OCI-LY7 (cell line): ENCODE results near the gene NOXA1. TPM values are rescaled to one million over a fixed set of nuclear protein-coding genes. Genes with fewer than 3 reads are reported as not detected.

Source experiments
- BruUV-seq: library from RNA; stranded (reverse); fragments of 400-500 nt; replicated peaks from 2 replicates; lab custom pipeline; 2021; lab: Mats Ljungman, UMichigan
- CTCF ChIA-PET: fragments of 300-600 bp; sonication (Branson Sonifier 250); formaldehyde crosslinking; loops from one replicate; lab custom pipeline; 2022; ENCODE audit warnings: antibody characterized with exemption; ENCODE audit not compliant: unreplicated experiment; lab: Charles Lee
- POLR2A ChIA-PET: fragments of 300-600 bp; sonication (Branson Sonifier 250); formaldehyde crosslinking; loops from one replicate; lab custom pipeline; 2022; ENCODE audit warnings: antibody characterized with exemption; lab: Charles Lee
- DNase-seq: peaks from one replicate; pipeline ENCODE4 v3.0.0-alpha.2; 2015; ENCODE audit warnings: low spot score
- H2AFZ ChIP-seq: fragments of 200-600 bp; sonication (generic), shearing (Covaris generic); 2 replicates; pipeline ENCODE4 v1.6.1; 2014; ENCODE audit warnings: mild to moderate bottlenecking, antibody characterized with exemption, low read length, moderate library complexity
- H3K27ac ChIP-seq: fragments of 200-600 bp; sonication (generic); 2 replicates; pipeline ENCODE4 v1.5.1; 2014; ENCODE audit warnings: mixed run types, low read depth, mild to moderate bottlenecking, moderate library complexity, low read length, inconsistent platforms; ENCODE audit not compliant: poor library complexity, severe bottlenecking
- H3K36me3 ChIP-seq: fragments of 200-600 bp; sonication (generic); 2 replicates; pipeline ENCODE4 v1.6.1; 2014; ENCODE audit warnings: mild to moderate bottlenecking, antibody characterized with exemption, low read length, moderate library complexity, mixed read lengths; ENCODE audit not compliant: insufficient read depth
- H3K4me1 ChIP-seq: fragments of 200-600 bp; sonication (generic); 2 replicates; pipeline ENCODE4 v1.5.1; 2014; ENCODE audit warnings: mild to moderate bottlenecking, low read length; ENCODE audit not compliant: insufficient read depth, poor library complexity, severe bottlenecking
- H3K4me2 ChIP-seq: fragments of 200-600 bp; sonication (generic); 2 replicates; pipeline ENCODE4 v1.6.1; 2014; ENCODE audit warnings: mild to moderate bottlenecking, low read length
- H3K4me3 ChIP-seq: fragments of 200-600 bp; sonication (generic); 2 replicates; pipeline ENCODE4 v1.5.1; 2014; ENCODE audit warnings: mild to moderate bottlenecking, low read depth, low read length; ENCODE audit not compliant: poor library complexity, severe bottlenecking
- H3K79me2 ChIP-seq: fragments of 200-600 bp; sonication (generic); 2 replicates; pipeline ENCODE4 v1.6.1; 2016; ENCODE audit warnings: low read depth, mild to moderate bottlenecking, low read length, moderate library complexity, mixed read lengths; ENCODE audit not compliant: insufficient read depth
- H3K9me2 ChIP-seq: fragments of 200-600 bp; sonication (generic); 2 replicates; pipeline ENCODE4 v1.6.1; 2016; ENCODE audit warnings: mild to moderate bottlenecking, low read length, mixed read lengths; ENCODE audit not compliant: insufficient read depth
- H3K9me3 ChIP-seq: fragments of 200-600 bp; sonication (generic); 2 replicates; pipeline ENCODE4 v1.6.1; 2014; ENCODE audit warnings: mild to moderate bottlenecking, mixed run types, low read length, mixed read lengths
- H4K20me1 ChIP-seq: fragments of 200-600 bp; sonication (generic); 2 replicates; pipeline ENCODE4 v1.6.1; 2014; ENCODE audit warnings: mild to moderate bottlenecking, antibody characterized with exemption, low read length, moderate library complexity, mixed read lengths; ENCODE audit not compliant: insufficient read depth
- EZH2phosphoT487 ChIP-seq: fragments of 200-600 bp; sonication (generic); IDR thresholded peaks from 2 replicates; pipeline ENCODE4 v1.6.1; 2018; ENCODE audit warnings: low read depth, borderline replicate concordance, mild to moderate bottlenecking, mixed run types, antibody characterized with exemption, low read length, moderate library complexity, mixed read lengths
- intact Hi-C: fragments of 100-400 bp; cut with micrococcal nuclease; formaldehyde crosslinking; loops from one replicate; pipeline ENCODE4 v1.10.0; 2022; ENCODE audit not compliant: unreplicated experiment
- total RNA-seq, 2 experiments: library from RNA; depleted of rRNA in 1 of 2; stranded (reverse); fragments of >200 nt in 1 of 2; shearing (Covaris generic) in 1 of 2; gene quantifications; 2 replicates each; pipeline ENCODE4 v1.2.3, GENCODE V29; 2014 to 2022
- TF ChIP-seq, protein P1 (sequence below): fragments of 200-600 bp; sonication (generic); conservative IDR thresholded peaks from 2 replicates; pipeline ENCODE4 v1.5.1; 2014; ENCODE audit warnings: mild to moderate bottlenecking, antibody characterized with exemption, low read length, moderate library complexity, mixed read lengths

Gene NOXA1
- total RNA-seq, 2 experiments from 2014 or later: not detected

DNA sequence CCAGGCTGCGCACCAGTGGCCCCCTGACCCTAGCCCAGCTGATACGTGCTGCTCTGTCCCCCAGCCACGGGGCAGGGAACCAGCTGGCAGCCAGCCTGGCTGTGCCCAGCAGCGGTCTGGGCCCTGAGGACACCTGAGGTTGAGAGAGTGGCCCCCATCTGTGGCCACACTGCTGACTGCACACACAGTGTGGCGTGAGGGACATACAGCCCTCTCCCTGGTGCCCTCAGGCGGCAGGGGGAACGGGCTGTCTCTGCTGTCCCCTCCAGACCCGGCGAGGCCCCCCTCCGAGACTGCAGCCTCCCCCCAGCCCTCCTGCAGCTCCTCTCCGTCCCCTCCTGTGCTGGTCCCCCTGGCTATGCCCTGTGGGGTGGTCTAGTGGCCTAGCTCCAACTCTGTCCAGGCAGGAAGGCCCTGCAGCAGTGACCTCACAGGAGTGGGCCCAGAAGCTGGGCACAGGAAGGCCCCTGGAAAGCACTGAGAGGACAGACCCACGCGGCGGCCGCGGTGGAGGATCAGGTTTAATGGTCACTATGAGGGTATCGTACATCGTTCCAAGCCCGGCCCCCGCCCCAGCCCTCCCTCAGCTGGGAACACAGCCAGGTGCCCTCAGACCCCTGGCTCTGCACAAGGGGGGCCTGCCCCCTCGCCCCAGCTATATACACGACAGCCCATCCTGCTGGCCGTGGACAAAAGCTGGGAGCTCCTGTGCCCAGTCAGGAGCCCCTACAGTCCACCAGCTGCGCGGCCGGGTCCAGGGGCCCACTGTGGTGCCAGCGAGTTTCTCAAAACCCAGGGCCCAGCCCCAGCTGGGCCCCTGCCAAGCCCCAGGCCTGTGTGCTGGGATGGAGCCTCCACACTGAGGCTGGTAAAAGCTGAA, 24.8 kb downstream of the NOXA1 start:
- H3K4me3 ChIP-seq: no peak overlapping the region
- H3K4me2 ChIP-seq: no peak overlapping the region
- TF ChIP-seq, protein P1, sequence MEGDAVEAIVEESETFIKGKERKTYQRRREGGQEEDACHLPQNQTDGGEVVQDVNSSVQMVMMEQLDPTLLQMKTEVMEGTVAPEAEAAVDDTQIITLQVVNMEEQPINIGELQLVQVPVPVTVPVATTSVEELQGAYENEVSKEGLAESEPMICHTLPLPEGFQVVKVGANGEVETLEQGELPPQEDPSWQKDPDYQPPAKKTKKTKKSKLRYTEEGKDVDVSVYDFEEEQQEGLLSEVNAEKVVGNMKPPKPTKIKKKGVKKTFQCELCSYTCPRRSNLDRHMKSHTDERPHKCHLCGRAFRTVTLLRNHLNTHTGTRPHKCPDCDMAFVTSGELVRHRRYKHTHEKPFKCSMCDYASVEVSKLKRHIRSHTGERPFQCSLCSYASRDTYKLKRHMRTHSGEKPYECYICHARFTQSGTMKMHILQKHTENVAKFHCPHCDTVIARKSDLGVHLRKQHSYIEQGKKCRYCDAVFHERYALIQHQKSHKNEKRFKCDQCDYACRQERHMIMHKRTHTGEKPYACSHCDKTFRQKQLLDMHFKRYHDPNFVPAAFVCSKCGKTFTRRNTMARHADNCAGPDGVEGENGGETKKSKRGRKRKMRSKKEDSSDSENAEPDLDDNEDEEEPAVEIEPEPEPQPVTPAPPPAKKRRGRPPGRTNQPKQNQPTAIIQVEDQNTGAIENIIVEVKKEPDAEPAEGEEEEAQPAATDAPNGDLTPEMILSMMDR: no peak
- TF ChIP-seq EZH2phosphoT487: no peak
- H3K9me3 ChIP-seq: no peaks in the 10 kb centered on the region
- H3K36me3 ChIP-seq: peaks cover 16% of the 10 kb centered on the region; the same call in 1 of the 2 replicates
- no peak overlapping the region for H2AFZ ChIP-seq
- BruUV-seq: no TSS peak
- POLR2A ChIA-PET: no interaction called here
- no peaks in the 10 kb centered on the region for H3K79me2 ChIP-seq
- no peak overlapping the region for H3K27ac ChIP-seq
- peaks cover 12% of the 10 kb centered on the region for H3K4me1 ChIP-seq
- CTCF ChIA-PET: interaction anchor here (0.6 kb wide), 1 partner anchor 35 kb away, joined by 3 read pairs; no protein-coding TSS in a partner anchor
- intact Hi-C loops: loop anchor here (5.0 kb wide), 2 partner anchors 146 to 161 kb away; partner anchors contain the start of gene NRARP
- no peaks in the 10 kb centered on the region for H3K9me2 ChIP-seq
- no peak for DNase-seq
- no peaks in the 10 kb centered on the region for H4K20me1 ChIP-seq

DNA sequence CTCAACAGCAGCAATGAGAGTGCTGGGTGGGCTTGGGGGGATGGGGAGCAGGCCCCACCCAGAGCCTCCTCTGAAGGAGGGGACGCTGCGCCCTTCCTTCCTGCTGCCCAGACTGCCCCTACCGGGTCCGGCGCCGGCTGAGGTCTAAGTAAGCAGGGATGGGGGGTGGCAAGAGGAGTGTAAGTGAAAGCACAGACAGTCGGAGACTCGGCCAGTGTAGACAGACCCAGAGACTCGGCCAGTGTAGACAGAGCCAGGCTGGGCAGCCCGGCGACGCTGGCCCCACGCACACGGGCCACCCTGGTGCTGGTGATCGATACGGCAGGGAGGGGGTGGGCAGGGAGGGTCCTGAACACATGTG, 25.4 kb downstream of the NOXA1 start:
- DNase-seq: no peak
- no peak overlapping the region for H3K27ac ChIP-seq
- BruUV-seq: TSS peak; percentile 83
- no peaks in the 10 kb centered on the region for H3K9me3 ChIP-seq
- H3K4me1 ChIP-seq: peaks cover 15% of the 10 kb centered on the region
- intact Hi-C loops: loop anchor here (5.0 kb wide), 2 partner anchors 146 to 161 kb away; partner anchors contain the start of gene NRARP
- H3K79me2 ChIP-seq: no peaks in the 10 kb centered on the region
- H3K4me3 ChIP-seq: no peak overlapping the region
- H3K9me2 ChIP-seq: no peaks in the 10 kb centered on the region
- no peaks in the 10 kb centered on the region for H4K20me1 ChIP-seq
- ChIA-PET CTCF (no interaction called here), POLR2A (no interaction called here)
- H3K4me2 ChIP-seq: no peak overlapping the region
- peaks cover 17% of the 10 kb centered on the region; the same call in 1 of the 2 replicates for H3K36me3 ChIP-seq
- no peak for TF ChIP-seq EZH2phosphoT487
- TF ChIP-seq, protein P1: no peak
- no peak overlapping the region for H2AFZ ChIP-seq
